HUES48 (cell line): ENCODE results near the gene RAB3C.

Experiments used
- H3K27ac ChIP-seq: one replicate; pipeline ENCODE4 v1.7.0; 2013; ENCODE audit warnings: low read depth, low read length, inconsistent platforms
- H3K27me3 ChIP-seq: 2 replicates; pipeline ENCODE4 v1.6.1; 2013; ENCODE audit warnings: mild to moderate bottlenecking, low read length; ENCODE audit not compliant: control insufficient read depth, insufficient read depth
- H3K36me3 ChIP-seq: 2 replicates; pipeline ENCODE4 v1.6.1; 2013; ENCODE audit warnings: low read length; ENCODE audit not compliant: control insufficient read depth, insufficient read depth
- H3K4me1 ChIP-seq: 2 replicates; pipeline ENCODE4 v1.6.1; 2013; ENCODE audit warnings: mild to moderate bottlenecking, low read length; ENCODE audit not compliant: control insufficient read depth, insufficient read depth
- H3K4me3 ChIP-seq: 2 replicates; pipeline ENCODE4 v1.5.1; 2013; ENCODE audit warnings: mild to moderate bottlenecking, low read depth, low read length
- H3K9ac ChIP-seq: 2 replicates; pipeline ENCODE4 v1.6.1; 2013; ENCODE audit warnings: mild to moderate bottlenecking, low read depth, low read length, moderate library complexity
- H3K9me3 ChIP-seq: 2 replicates; pipeline ENCODE4 v1.6.1; 2013; ENCODE audit warnings: low read length; ENCODE audit not compliant: control insufficient read depth, insufficient read depth

RAB3C gene

GRCh38 chr5:58827463-58827862 is 244.6 kb downstream of the RAB3C start:
- Histone ChIP-seq H3K36me3 (no peaks in the 10 kb centered on the region), H3K27me3 (no peaks in the 10 kb centered on the region), H3K4me1 (no peaks in the 10 kb centered on the region), H3K27ac (no peak overlapping the region), H3K9ac (no peak overlapping the region), H3K4me3 (no peak overlapping the region), H3K9me3 (no peaks in the 10 kb centered on the region)

GRCh38 chr5:58828258-58828657 is 245.4 kb downstream of the RAB3C start:
- no peaks in the 10 kb centered on the region for H3K36me3 ChIP-seq
- no peak overlapping the region for H3K27ac ChIP-seq
- no peaks in the 10 kb centered on the region for H3K27me3 ChIP-seq
- no peaks in the 10 kb centered on the region for H3K9me3 ChIP-seq
- H3K9ac ChIP-seq = no peak overlapping the region
- no peak overlapping the region for H3K4me3 ChIP-seq
- H3K4me1 ChIP-seq = no peaks in the 10 kb centered on the region

GRCh38 chr5:58834242-58835225 is 251.7 kb downstream of the RAB3C start:
- H3K9ac ChIP-seq = no peak overlapping the region
- no peak overlapping the region for H3K27ac ChIP-seq
- H3K9me3 ChIP-seq = no peaks in the 10 kb centered on the region
- H3K4me1 ChIP-seq = no peaks in the 10 kb centered on the region
- no peaks in the 10 kb centered on the region for H3K27me3 ChIP-seq
- no peaks in the 10 kb centered on the region for H3K36me3 ChIP-seq
- no peak overlapping the region for H3K4me3 ChIP-seq

GRCh38 chr5:58836351-58836750 is 253.5 kb downstream of the RAB3C start:
- no peak overlapping the region for H3K27ac ChIP-seq
- H3K36me3 ChIP-seq = no peaks in the 10 kb centered on the region
- H3K4me3 ChIP-seq = no peak overlapping the region
- H3K27me3 ChIP-seq = no peaks in the 10 kb centered on the region
- no peaks in the 10 kb centered on the region for H3K4me1 ChIP-seq
- H3K9me3 ChIP-seq = no peaks in the 10 kb centered on the region
- no peak overlapping the region for H3K9ac ChIP-seq

GRCh38 chr5:58838729-58839128 is 255.9 kb downstream of the RAB3C start:
- no peaks in the 10 kb centered on the region for H3K9me3 ChIP-seq
- no peak overlapping the region for H3K27ac ChIP-seq
- H3K9ac ChIP-seq = no peak overlapping the region
- H3K36me3 ChIP-seq = no peaks in the 10 kb centered on the region
- H3K27me3 ChIP-seq = no peaks in the 10 kb centered on the region
- no peak overlapping the region for H3K4me3 ChIP-seq
- no peaks in the 10 kb centered on the region for H3K4me1 ChIP-seq

- no peaks in the 10 kb centered on the region for H3K9me3 ChIP-seq
Measured at GRCh38 chr5:58842852-58843251, 260.0 kb downstream of the RAB3C start.

GRCh38 chr5:58844395-58844794 is 261.5 kb downstream of the RAB3C start:
- H3K9ac ChIP-seq = no peak overlapping the region
- no peaks in the 10 kb centered on the region for H3K9me3 ChIP-seq
- H3K4me1 ChIP-seq = no peaks in the 10 kb centered on the region
- H3K27ac ChIP-seq = no peak overlapping the region
- H3K36me3 ChIP-seq = no peaks in the 10 kb centered on the region
- H3K4me3 ChIP-seq = no peak overlapping the region
- H3K27me3 ChIP-seq = no peaks in the 10 kb centered on the region

More at GRCh38 chr5:58842852-58843251, 260.0 kb downstream of the RAB3C start:
- no peaks in the 10 kb centered on the region for H3K27me3 ChIP-seq
- no peaks in the 10 kb centered on the region for H3K36me3 ChIP-seq
- no peak overlapping the region for H3K4me3 ChIP-seq
- H3K9ac ChIP-seq = no peak overlapping the region
- H3K4me1 ChIP-seq = no peaks in the 10 kb centered on the region
- H3K27ac ChIP-seq = no peak overlapping the region

GRCh38 chr5:58847041-58847440 is 264.2 kb downstream of the RAB3C start:
- no peak overlapping the region for H3K9ac ChIP-seq
- H3K4me1 ChIP-seq = peaks cover 6% of the 10 kb centered on the region
- H3K27ac ChIP-seq = no peak overlapping the region

GRCh38 chr5:58849223-58849622 is 266.3 kb downstream of the RAB3C start:
- peaks cover 6% of the 10 kb centered on the region for H3K4me1 ChIP-seq
- H3K36me3 ChIP-seq = no peaks in the 10 kb centered on the region
- no peaks in the 10 kb centered on the region for H3K9me3 ChIP-seq
- no peak overlapping the region for H3K4me3 ChIP-seq
- H3K27ac ChIP-seq = no peak overlapping the region
- no peak overlapping the region for H3K9ac ChIP-seq
- no peaks in the 10 kb centered on the region for H3K27me3 ChIP-seq

More at GRCh38 chr5:58847041-58847440, 264.2 kb downstream of the RAB3C start:
- Histone ChIP-seq H3K36me3 (no peaks in the 10 kb centered on the region), H3K4me3 (no peak overlapping the region), H3K9me3 (no peaks in the 10 kb centered on the region), H3K27me3 (no peaks in the 10 kb centered on the region)

- no peak overlapping the region for H3K4me3 ChIP-seq
- no peak overlapping the region for H3K9ac ChIP-seq
- H3K27me3 ChIP-seq = no peaks in the 10 kb centered on the region
- H3K27ac ChIP-seq = no peak overlapping the region
- peaks cover 6% of the 10 kb centered on the region for H3K4me1 ChIP-seq
- no peaks in the 10 kb centered on the region for H3K9me3 ChIP-seq
- H3K36me3 ChIP-seq = no peaks in the 10 kb centered on the region
Measured at GRCh38 chr5:58849921-58850667, 267.2 kb downstream of the RAB3C start.

GRCh38 chr5:58851153-58851552 is 268.3 kb downstream of the RAB3C start:
- Histone ChIP-seq H3K9ac (no peak overlapping the region), H3K27ac (no peak overlapping the region), H3K36me3 (no peaks in the 10 kb centered on the region), H3K9me3 (no peaks in the 10 kb centered on the region), H3K4me1 (peaks cover 6% of the 10 kb centered on the region), H3K4me3 (no peak overlapping the region), H3K27me3 (no peaks in the 10 kb centered on the region)
